ENCODE data around the gene TCEAL3.
"Not testable (repeated sequence)": the region's sequence is repeated elsewhere in the genome, so short reads cannot be mapped to it uniquely, and the experiment has no call there.

The TCEAL3 gene

DNA sequence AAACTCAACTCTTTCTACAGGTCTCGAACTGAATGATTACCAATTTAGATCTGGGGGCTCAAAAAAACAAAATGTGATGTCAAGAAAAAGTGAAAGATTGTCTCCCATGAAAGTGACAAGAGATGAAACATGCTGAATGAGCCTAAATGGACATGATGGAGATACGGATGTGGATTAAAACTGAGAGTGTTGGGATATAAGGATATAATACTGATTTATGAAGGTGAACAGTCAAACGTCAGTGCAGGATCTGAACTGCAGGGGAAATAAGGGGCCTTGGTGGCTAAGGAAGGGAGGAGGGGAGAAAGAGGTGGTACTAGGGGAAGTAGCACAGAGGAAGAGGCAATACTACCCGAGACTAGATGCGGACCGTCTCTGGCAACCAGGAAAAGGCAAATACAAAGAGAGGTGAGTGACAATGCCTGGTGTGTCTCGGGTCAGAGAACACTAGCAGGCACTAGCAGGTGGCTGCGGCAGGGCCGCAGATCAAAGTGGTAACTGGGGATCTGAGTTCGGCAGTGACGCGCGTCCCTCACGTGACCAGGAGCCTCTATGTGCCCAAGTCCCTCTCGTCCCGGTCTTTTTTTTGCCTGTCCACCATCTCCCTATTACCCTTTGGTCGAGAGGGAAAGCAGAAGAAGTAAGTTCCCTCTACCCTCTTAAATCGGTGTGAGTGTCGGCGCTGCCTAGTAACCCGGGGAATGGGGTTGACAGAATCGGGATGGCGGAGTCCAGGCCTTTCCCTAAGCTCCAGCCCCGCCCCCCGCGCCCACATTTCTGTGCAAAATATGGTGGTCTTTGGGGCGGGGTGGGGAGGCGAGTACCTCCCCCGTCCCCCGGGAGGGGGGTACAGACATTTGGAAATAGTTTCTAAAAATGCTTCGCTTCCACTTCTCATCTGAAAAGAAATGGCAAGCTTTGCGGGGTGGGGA lies 20.9 kb downstream of the TCEAL3 start, which contains the start of gene TCEAL1:
TCEAL1 (plus strand) TSS at position 590 of the 932 bp plus-strand sequence. CDS start 942 bp downstream, outside the sequence.
- DNase-seq, result peak; percentile 15 to 29

DNA sequence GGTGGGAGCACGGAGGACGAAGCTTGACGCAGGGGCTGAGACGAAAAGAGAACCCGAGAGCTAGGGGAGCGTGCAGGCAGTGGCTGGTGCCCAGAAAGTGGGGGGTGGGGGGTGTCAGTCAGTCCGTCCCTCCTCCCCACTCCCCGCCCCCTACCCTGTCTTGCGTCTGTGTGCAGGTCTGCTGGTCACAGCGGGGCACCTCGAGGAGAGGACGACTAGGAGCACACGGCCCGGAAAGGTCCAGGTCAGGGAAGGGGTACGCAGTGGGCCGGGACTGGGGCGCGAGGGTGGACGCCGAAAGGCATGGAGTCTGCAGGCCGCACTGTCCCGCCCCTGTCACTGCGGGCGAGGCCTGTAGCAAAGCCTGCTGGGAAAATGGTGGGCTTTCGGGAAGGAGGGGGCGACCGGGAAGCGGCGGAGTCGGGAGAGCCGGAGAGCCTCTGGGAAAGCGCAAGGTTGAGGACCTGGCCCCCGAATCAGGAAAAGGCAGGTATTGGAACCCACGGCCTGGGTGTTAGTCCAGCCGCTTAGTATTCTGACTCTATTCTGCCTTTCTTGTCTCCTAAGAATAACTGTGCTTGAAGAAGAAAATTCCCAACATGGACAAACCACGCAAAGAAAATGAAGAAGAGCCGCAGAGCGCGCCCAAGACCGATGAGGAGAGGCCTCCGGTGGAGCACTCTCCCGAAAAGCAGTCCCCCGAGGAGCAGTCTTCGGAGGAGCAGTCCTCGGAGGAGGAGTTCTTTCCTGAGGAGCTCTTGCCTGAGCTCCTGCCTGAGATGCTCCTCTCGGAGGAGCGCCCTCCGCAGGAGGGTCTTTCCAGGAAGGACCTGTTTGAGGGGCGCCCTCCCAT lies 21.8 kb downstream of the TCEAL3 start:
- peak in 1 of 2 donors; percentile 27 for DNase-seq

DNA sequence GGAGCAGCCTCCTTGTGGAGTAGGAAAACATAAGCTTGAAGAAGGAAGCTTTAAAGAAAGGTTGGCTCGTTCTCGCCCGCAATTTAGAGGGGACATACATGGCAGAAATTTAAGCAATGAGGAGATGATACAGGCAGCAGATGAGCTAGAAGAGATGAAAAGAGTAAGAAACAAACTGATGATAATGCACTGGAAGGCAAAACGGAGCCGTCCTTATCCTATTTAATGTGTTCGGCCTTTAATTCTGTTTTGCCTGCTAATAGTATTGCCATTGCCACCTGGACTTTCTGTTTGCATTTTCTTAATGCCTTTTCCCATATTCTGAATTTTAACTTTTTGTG lies 22.4 kb downstream of the TCEAL3 start:
- no peak for DNase-seq

DNA sequence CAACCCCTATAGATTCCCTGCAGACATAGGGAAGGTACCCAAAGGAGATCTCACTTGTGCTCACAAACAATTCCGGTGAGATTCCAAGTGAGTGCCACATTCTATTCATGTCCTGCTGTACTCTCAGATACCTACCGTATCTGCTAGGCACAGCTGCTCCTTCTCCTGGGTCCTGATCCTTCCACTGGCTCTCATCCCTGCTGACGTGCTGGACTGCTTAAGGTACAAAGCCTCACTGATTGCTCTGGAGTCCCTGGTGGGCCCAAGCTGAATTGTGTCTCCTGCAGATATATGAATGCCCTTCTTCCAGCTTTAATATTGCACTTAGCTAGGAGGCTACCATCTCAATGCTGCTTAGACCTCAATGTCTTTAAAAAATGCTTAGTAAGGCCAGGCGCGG lies 23.4 kb downstream of the TCEAL3 start:
- no peak for DNase-seq

DNA sequence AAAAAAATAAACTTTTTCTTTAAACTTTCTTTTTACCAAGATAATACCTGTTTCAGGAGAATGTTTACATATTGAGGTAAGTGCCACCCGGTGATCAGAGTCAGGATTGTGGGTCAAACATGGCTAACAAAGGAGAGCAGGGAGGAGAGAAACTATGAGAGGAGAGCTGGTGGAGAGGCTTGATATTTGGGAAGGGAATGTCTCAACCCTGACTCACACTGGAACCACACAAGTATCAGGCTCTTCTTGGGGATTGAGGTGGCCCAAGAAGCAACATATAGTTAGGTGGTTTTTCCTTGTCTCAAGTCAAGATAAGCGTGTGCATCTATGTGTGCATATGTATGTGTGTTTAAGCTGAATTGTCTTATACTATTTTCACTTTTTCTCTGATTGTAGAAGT lies 27.7 kb downstream of the TCEAL3 start:
- DNase-seq, result no peak

DNA sequence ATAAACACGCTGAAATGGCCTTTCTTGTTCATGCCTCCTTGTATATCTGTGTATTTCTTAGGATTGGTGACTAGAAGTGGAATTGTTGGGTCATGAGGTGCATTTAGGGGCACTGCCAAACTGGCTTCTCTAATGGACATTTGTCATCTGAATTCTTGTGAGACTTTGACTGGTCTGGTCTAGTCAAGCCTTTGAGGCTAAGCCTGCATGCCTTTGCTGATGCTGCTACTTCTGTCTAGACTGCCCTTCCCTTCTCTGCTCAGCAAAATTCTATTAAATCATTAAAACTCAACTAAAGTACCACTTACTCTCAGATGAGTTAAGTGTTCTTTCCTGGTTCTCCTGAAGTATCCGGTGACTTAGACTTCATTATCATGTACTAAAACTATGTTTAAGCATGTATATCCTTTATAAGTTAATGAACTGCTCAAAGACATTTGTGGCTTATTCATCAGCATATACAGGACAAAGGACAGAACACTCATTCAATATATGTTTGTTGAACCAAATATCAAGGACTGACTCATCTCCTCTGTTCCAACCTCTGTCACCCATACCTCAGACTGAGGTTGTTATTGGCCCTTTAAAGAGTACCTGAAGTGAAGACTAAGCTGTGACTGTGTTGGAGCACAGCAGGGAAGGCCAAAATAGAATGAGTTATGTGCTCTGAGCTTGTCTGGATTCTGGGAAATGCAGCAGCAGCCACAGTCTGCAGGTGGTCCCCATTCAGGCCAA lies 30.0 kb downstream of the TCEAL3 start:
- no peak for DNase-seq

DNA sequence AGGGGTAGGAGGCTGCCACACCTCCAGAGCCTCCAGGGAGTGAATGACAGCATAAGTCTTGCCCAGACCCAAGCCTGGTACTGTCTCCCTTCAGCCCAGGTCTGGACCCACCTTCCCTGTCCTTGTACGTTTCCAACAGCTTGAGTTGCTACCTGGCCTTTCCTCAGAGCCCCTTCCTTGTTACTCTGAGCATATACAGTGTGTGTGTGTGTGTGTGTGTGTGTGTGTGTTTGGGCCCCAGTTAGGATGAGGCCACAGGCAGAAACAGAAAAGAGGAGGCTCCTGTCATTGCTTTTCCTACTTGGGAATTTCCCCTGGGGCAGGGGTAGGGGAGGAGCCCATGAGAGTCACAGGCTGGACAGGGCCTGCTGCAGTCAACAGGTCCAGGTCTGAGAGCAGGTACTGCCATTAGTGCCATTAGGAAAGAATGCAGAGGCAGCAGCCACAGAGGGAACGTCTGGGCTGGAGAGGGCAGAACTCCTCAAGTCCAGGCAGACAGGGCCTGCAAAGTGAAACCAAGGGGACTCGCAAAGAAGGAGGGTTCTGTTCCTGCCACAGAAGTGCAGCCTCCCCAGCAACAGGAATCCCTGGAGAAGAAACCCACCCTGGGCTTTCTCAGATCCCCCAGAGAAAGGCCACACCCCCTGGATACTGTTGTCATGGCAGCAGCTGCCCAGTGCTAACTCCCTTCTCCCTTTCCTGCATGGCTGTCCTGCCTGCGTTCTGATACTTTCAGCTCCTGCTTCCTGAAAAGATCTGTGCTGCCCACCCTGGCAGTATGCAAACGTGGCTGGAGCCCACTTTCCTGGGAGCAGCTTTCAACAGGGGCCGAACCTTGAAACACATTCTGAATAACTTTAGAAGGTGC lies 30.9 kb downstream of the TCEAL3 start:
- not testable (repeated sequence) for DNase-seq

DNA sequence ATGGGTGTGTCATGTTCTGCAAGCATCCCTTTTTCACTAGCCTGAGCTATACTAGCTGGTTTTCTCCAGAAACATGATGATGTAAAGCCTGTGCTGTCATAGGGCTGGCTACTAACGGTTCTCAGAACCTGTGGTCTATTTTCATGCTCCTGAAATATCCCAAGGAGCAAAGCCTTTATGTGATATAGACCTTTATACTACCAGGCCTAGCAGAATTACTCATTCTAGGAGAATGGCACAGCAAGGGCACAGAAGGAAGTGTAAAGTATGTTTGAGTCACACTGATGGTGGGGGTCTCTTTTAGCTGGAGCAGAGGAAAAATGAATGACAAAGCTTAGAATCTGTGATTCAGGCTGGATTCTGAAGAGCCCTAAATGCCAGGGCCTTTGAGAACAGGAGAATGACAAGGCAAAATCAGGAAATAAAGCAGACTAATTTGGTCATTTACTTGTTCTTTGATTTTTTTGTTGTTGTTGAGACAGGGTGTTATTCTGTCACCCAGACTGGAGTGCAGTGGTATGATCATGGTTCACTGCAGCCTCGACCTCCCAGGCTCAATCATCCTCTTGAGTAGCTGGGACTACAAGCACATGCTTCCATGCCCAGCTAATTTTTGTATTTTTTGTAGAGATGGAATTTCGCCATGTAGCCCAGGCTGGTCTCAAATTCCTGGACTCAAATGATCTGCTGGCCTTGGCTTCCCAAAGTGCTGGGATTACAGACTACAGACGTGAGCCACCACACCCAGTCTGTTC lies 32.8 kb downstream of the TCEAL3 start:
- no peak for DNase-seq

DNA sequence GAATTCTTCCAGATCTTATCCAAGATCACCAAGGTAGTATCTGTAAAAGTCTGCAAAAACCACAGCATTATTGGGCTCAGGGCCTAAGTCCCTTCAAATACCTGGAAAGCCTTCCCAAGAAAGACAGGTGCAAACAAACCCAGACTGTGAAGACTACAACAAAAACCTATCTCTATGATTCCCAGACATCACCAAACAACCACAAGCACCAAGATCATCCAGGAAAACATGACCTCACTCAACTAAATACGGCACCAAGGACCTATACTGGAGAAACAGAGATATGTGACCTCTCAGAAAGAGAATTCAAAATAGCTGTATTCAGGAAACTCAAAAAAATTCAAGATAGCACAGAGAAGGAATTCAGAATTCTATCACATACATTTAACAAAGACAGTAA lies 36.4 kb downstream of the TCEAL3 start:
- no peak for DNase-seq

DNA sequence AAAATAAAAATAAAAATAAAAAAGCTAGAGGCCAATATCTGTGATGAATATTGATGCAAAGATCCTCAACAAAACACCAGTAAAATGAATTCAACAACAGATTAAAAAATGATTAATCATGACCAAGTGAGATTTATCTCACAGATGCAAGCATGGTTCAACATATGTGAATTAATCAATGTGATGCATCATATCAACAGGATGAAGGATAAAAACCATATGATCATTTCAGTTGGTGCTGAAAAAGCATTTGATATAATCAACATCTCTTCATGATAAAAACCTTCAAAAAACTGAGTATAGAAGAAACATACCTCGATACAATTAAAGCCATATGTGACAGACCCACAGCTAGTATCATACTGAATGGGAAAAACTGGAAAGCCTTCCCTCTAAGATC lies 39.9 kb downstream of the TCEAL3 start:
- no peak for DNase-seq

DNA sequence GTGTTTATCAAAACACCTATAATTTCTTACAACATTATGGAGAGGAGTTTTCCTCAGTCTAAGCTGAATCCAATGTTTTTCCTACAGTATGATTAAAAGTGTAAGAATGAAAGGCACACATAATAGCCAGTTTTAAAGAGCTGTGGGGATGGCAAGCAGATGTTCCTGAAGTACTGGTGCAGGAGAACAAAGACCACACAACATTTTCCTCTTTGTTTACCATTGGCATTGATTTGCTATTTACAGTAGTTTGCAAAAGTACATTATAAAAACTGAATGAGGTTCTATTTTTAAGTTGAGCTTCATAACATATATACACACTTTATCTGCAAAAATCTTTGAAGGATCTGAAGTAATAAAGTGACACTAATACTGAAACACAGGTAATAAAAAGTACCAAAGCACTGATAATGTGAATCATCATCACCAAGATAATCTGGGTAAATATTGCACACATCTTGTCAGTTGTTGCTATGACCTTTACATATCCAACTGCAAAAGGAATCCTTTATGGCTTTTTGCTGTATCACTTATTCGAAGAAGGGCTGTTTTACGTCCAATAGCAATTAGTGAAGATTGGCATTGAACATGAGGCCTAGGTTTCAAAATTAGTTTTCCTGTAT lies 43.5 kb downstream of the TCEAL3 start:
- no peak for DNase-seq

DNA sequence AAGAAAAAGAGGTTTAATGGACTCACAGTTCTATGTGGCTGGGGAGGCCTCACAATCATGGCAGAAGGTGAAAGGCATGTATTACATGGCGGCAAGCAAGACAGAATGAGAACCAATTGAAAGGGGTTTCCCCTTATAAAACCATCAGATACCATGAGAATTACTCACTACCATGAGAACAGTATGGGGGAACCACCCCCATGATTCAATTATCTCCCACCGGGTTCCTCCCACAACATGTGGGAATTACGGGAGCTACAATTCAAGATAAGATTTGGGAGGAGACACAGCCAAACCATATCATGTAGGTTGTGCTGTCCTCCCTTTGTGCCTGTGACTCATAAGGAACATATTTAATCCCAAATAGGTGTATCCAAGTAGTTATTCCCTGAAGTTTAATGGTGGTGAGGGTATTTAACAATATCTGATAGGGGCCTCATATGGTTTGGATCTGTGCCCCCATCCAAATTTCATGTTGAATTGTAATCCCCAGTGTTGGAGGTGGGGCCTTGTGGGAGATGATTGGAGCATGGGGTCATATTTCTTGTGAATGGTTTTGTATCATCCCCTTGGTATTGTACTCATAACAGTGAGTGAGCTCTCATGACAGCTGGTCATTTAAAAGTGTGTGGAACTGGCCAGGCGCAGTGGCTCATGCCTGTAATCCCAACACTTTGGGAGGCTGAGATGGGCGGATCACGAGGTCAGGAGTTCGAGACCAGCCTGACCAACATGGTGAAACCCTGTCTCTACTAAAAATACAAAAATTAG lies 47.7 kb downstream of the TCEAL3 start:
- not testable (repeated sequence) for DNase-seq

DNA sequence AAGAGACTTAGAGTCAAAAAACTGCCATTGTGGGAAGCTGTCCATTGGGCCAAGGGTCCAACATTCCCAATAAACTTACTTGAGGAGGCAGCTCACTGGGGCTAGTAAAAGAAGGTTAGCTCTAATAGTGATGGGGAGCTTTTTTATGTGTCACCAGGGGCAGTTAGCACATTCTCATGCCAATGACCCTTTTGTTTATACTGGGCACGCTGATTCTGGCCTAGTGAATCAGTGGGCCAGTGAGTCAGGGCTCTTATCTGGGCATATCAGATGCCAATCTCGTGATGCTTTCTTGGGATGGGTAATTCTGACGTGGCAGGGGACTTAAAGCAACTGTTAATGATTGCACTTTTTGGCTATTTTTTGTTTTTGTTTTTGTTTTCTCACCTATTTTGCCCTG lies 48.9 kb downstream of the TCEAL3 start:
- DNase-seq, result no peak

DNA sequence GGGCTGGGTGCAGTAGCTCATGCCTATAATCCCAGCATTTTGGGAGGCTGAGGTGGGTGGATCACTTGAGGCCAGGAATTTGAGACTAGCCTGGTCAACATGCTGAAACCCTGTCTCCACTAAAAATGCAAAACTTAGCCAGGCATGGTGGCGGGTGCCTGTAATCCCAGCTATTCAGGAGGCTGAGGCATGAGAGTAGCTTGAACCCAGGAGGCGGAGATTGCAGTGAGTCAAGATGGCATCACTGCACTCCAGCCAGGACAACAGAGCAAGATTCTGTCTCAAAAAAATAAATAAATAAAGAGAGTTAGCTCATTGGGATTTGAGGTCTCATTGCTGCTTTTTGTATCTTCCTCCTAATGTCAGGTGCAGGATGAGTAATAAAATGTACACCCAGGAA lies 49.3 kb downstream of the TCEAL3 start:
- DNase-seq, result not testable (repeated sequence)

DNA sequence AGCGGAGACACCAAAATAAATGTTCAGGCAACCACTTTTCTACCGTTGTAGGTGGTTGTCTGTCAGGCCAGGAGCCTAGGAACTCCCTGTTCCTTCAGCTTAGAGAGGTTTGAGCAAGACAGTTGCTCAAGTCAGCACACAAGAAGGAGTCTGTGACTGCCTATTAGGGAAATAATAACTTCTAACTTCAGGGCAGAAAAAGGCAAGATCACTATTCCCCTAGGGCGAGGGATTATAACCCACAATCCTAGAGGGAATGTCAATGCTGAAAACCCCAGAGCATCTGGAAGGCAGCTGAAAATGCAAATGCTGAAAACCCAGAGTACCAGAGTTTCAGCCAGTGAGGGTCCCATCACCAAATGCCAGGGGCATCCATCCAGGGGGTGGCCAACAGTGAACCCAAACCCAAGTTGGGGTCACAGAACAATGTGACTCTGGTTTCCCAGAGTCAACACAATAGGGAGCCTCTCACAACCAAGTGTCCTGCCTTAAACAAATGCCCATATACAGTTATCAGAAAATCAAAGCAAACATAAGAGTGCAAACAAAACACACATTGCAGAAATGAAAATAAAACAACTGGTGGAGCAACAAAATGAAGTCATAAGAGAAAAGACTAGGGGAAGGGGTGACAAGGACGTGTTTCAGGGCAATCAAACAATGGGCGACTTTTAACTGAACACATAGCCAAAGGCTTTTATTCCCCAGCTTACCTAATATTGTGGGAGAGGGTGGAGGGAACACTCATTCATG lies 51.1 kb downstream of the TCEAL3 start:
- no peak for DNase-seq

DNA sequence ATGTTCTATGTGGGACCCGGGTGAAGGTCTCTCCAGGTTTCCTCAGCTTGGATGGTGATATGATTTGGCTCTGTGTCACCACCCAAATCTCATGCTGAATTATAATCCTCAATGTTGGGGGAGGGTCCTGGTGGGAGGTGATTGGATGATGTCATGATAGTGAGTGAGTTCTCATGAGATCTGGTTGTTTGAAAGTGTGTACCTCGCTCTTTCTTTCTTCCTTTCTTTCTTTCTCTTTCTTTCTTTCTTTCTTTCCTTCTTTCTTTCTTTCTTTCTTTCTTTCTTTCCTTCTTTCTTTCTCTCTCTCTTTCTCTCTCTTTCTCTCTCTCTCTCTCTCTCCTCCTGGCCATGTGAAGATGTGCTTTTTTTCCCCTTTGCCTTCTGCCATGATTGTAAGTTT lies 51.7 kb downstream of the TCEAL3 start:
- not testable (repeated sequence) for DNase-seq

Data from inflammatory macrophage treated with lipopolysaccharide for 1 hour (primary cell).